ENCODE data around the gene AXL.

AXL gene

GRCh38 chr19:41296433-41296871 is 77.4 kb downstream of the AXL start:
- no peaks in the 10 kb centered on the region for H3K27me3 ChIP-seq (ENCODE audit: control insufficient read depth, insufficient read depth, low read length)
- H3K9ac ChIP-seq (ENCODE audit: low read length), result no peak overlapping the region
- H3K9me3 ChIP-seq (ENCODE audit: control insufficient read depth, low read depth, low read length), result no peaks in the 10 kb centered on the region
- H3K4me1 ChIP-seq (ENCODE audit: control insufficient read depth, low read depth, low read length), result no peaks in the 10 kb centered on the region
- H3K36me3 ChIP-seq (ENCODE audit: control insufficient read depth, low read depth, low read length), result peaks cover 100% of the 10 kb centered on the region
- no peak overlapping the region for H3K4me3 ChIP-seq (ENCODE audit: low read length)
- no peak overlapping the region for H3K27ac ChIP-seq (ENCODE audit: low read length)

- Histone ChIP-seq H3K27me3 (ENCODE audit: control insufficient read depth, insufficient read depth, low read length) (no peaks in the 10 kb centered on the region), H3K36me3 (ENCODE audit: control insufficient read depth, low read depth, low read length) (peaks cover 99% of the 10 kb centered on the region), H3K9ac (ENCODE audit: low read length) (no peak overlapping the region), H3K27ac (ENCODE audit: low read length) (no peak overlapping the region), H3K9me3 (ENCODE audit: control insufficient read depth, low read depth, low read length) (no peaks in the 10 kb centered on the region), H3K4me3 (ENCODE audit: low read length) (no peak overlapping the region), H3K4me1 (ENCODE audit: control insufficient read depth, low read depth, low read length) (no peaks in the 10 kb centered on the region)
Measured at GRCh38 chr19:41297628-41298347, 78.8 kb downstream of the AXL start.

GRCh38 chr19:41298348-41298964 is 79.4 kb downstream of the AXL start:
- no peak overlapping the region for H3K27ac ChIP-seq (ENCODE audit: low read length)
- H3K4me1 ChIP-seq (ENCODE audit: control insufficient read depth, low read depth, low read length), result no peaks in the 10 kb centered on the region
- no peak overlapping the region for H3K9ac ChIP-seq (ENCODE audit: low read length)
- no peak overlapping the region for H3K4me3 ChIP-seq (ENCODE audit: low read length)
- H3K27me3 ChIP-seq (ENCODE audit: control insufficient read depth, insufficient read depth, low read length), result no peaks in the 10 kb centered on the region
- no peaks in the 10 kb centered on the region for H3K9me3 ChIP-seq (ENCODE audit: control insufficient read depth, low read depth, low read length)
- peaks cover 99% of the 10 kb centered on the region for H3K36me3 ChIP-seq (ENCODE audit: control insufficient read depth, low read depth, low read length)

DNA sequence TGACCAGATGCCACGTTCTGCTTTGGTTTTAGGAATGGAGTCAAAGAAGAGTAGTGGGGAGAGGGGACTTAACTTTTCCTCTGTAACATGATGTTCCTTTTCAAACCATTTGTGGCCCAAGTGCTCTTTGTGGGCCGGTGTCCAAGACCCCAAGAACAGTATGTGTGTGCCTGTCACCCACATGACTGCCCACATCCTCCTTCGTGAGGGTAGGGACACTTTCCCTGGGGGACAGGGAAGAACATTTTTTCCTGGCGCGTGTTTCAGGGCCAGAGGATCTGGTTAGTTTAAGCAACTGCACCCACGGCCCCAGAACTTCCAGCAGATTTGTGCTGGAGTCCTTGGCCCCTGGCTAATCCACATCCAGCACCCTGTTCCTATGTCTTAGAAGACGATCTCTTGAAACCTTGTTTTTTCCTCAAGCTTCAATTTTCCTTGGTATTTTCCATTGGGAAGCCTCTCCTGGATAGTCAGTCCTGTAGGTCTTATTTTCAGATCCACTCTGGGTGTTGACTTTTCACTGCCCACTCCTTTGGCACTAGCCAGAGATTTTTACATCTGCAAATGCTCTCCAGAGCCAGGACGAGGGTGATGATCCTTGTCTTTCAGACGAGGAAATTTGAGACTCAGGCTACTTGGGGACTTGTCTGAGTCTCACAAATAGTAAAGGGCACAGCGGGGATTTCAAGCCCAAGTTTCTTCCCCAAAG is 80.2 kb downstream of the AXL start:
- H3K27me3 ChIP-seq (ENCODE audit: control insufficient read depth, insufficient read depth, low read length), result no peaks in the 10 kb centered on the region
- H3K36me3 ChIP-seq (ENCODE audit: control insufficient read depth, low read depth, low read length), result peaks cover 99% of the 10 kb centered on the region
- no peak overlapping the region for H3K4me3 ChIP-seq (ENCODE audit: low read length)
- H3K9ac ChIP-seq (ENCODE audit: low read length), result no peak overlapping the region
- no peaks in the 10 kb centered on the region for H3K4me1 ChIP-seq (ENCODE audit: control insufficient read depth, low read depth, low read length)
- no peaks in the 10 kb centered on the region for H3K9me3 ChIP-seq (ENCODE audit: control insufficient read depth, low read depth, low read length)
- no peak overlapping the region for H3K27ac ChIP-seq (ENCODE audit: low read length)

DNA sequence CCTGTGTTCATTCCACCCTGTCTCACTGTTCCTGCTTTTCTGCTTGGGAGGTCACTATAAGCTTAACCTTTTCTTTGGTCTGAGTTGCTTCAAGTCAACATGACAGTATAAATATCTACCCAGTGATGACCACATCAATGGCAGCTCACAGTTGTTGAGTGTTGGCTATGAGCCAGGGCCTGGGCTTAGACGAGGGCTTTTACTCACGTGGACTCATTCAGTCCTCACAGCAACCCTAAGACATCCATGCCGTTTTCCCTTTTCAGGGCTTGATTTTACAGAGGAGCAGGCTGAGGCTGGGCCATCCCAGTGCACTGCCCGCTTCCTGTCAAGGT is 80.7 kb downstream of the AXL start:
- peaks cover 99% of the 10 kb centered on the region for H3K36me3 ChIP-seq (ENCODE audit: control insufficient read depth, low read depth, low read length)
- no peaks in the 10 kb centered on the region for H3K27me3 ChIP-seq (ENCODE audit: control insufficient read depth, insufficient read depth, low read length)
- no peaks in the 10 kb centered on the region for H3K9me3 ChIP-seq (ENCODE audit: control insufficient read depth, low read depth, low read length)
- no peak overlapping the region for H3K9ac ChIP-seq (ENCODE audit: low read length)
- H3K4me1 ChIP-seq (ENCODE audit: control insufficient read depth, low read depth, low read length), result no peaks in the 10 kb centered on the region
- no peak overlapping the region for H3K4me3 ChIP-seq (ENCODE audit: low read length)
- H3K27ac ChIP-seq (ENCODE audit: low read length), result no peak overlapping the region

GRCh38 chr19:41300555-41300954 is 81.5 kb downstream of the AXL start:
- Histone ChIP-seq H3K27ac (ENCODE audit: low read length) (no peak overlapping the region), H3K9me3 (ENCODE audit: control insufficient read depth, low read depth, low read length) (no peaks in the 10 kb centered on the region), H3K9ac (ENCODE audit: low read length) (no peak overlapping the region), H3K27me3 (ENCODE audit: control insufficient read depth, insufficient read depth, low read length) (no peaks in the 10 kb centered on the region), H3K4me3 (ENCODE audit: low read length) (no peak overlapping the region), H3K4me1 (ENCODE audit: control insufficient read depth, low read depth, low read length) (no peaks in the 10 kb centered on the region), H3K36me3 (ENCODE audit: control insufficient read depth, low read depth, low read length) (peaks cover 99% of the 10 kb centered on the region)

DNA sequence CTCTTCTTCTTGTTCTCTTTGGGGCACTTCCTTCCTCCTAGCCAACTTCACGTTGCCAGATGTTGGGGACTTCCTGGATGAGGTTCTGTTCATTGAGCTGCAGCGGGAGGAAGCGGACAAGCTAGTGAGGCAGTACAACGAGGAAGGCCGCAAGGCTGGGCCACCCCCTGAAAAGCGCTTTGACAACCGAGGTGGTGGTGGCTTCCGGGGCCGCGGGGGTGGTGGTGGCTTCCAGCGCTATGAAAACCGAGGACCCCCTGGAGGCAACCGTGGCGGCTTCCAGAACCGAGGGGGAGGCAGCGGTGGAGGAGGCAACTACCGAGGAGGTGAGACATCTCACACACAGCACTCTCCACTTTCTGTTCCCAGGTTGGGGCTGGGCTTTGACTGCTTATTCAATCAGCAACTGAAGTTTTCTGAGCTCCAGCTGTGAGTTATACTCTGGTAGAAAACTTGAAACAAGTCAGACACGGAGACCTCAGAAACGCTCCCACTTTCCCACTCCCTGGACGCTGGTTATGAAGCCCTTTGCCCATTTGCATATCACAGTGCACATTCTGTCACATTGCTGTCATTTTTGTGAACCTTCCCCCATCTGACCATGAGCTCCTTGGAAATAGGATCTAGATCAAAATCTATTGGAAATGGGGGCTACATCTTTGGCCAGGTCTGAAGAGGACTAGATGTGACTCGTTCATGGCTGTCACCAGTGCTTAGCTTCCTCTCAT is 83.8 kb downstream of the AXL start:
- Histone ChIP-seq H3K4me3 (ENCODE audit: low read length) (no peak overlapping the region), H3K9ac (ENCODE audit: low read length) (no peak overlapping the region), H3K27me3 (ENCODE audit: control insufficient read depth, insufficient read depth, low read length) (no peaks in the 10 kb centered on the region), H3K36me3 (ENCODE audit: control insufficient read depth, low read depth, low read length) (peaks cover 97% of the 10 kb centered on the region), H3K4me1 (ENCODE audit: control insufficient read depth, low read depth, low read length) (no peaks in the 10 kb centered on the region), H3K27ac (ENCODE audit: low read length) (no peak overlapping the region), H3K9me3 (ENCODE audit: control insufficient read depth, low read depth, low read length) (no peaks in the 10 kb centered on the region)

GRCh38 chr19:41303954-41304353 is 84.9 kb downstream of the AXL start:
- peaks cover 5% of the 10 kb centered on the region for H3K4me1 ChIP-seq (ENCODE audit: control insufficient read depth, low read depth, low read length)
- peaks cover 86% of the 10 kb centered on the region for H3K36me3 ChIP-seq (ENCODE audit: control insufficient read depth, low read depth, low read length)
- H3K4me3 ChIP-seq (ENCODE audit: low read length), result no peak overlapping the region
- no peak overlapping the region for H3K27ac ChIP-seq (ENCODE audit: low read length)
- no peaks in the 10 kb centered on the region for H3K27me3 ChIP-seq (ENCODE audit: control insufficient read depth, insufficient read depth, low read length)
- no peak overlapping the region for H3K9ac ChIP-seq (ENCODE audit: low read length)
- no peaks in the 10 kb centered on the region for H3K9me3 ChIP-seq (ENCODE audit: control insufficient read depth, low read depth, low read length)

- Histone ChIP-seq H3K4me1 (ENCODE audit: control insufficient read depth, low read depth, low read length) (peaks cover 5% of the 10 kb centered on the region), H3K36me3 (ENCODE audit: control insufficient read depth, low read depth, low read length) (peaks cover 76% of the 10 kb centered on the region), H3K27ac (ENCODE audit: low read length) (no peak overlapping the region), H3K4me3 (ENCODE audit: low read length) (no peak overlapping the region), H3K9ac (ENCODE audit: low read length) (no peak overlapping the region), H3K9me3 (ENCODE audit: control insufficient read depth, low read depth, low read length) (no peaks in the 10 kb centered on the region), H3K27me3 (ENCODE audit: control insufficient read depth, insufficient read depth, low read length) (no peaks in the 10 kb centered on the region)
Measured at GRCh38 chr19:41304706-41305483, 85.9 kb downstream of the AXL start.

DNA sequence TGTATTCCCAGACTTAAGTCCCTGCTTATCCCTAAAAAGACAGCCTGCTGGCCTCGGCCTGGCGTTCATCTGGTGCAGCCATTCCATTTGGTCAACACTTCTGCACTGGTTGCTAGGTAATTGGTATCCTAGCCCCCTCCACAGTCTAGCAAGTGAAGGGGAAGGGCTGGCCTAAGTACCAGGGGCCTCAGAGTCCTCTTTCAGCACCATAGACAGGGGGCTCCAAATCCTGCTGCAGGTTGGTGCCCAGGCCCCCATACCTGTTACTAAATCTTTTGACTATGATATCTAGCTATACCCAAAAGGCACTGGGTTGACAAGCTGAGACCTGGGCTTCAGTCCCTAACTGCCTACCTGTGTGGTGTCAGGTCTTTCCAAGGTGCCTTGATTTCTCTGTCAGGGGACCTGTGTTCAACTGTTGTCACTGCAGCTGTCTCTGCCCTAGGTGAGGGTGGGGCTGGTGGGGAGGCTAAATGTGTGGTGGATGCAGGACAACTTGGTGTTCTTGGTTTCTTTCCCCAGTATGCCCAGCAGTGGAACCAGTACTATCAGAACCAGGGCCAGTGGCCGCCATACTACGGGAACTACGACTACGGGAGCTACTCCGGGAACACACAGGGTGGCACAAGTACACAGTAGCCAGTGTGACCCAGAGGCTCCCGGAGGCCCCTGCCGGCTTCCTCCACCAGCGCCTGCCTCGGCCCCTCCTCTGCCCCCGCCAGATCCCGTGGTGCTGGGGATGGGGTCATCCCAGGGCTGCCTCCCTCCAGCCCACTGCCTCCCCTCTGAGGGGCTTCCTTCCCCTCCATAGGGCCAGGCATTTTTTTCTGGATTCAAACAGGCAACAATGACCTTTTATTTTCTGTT is 87.1 kb downstream of the AXL start:
- no peaks in the 10 kb centered on the region for H3K27me3 ChIP-seq (ENCODE audit: control insufficient read depth, insufficient read depth, low read length)
- peaks cover 64% of the 10 kb centered on the region for H3K36me3 ChIP-seq (ENCODE audit: control insufficient read depth, low read depth, low read length)
- peaks cover 5% of the 10 kb centered on the region for H3K4me1 ChIP-seq (ENCODE audit: control insufficient read depth, low read depth, low read length)
- H3K9me3 ChIP-seq (ENCODE audit: control insufficient read depth, low read depth, low read length), result no peaks in the 10 kb centered on the region
- no peak overlapping the region for H3K27ac ChIP-seq (ENCODE audit: low read length)
- H3K9ac ChIP-seq (ENCODE audit: low read length), result no peak overlapping the region
- H3K4me3 ChIP-seq (ENCODE audit: low read length), result no peak overlapping the region

Data from iPS-18a (cell line).